SK-N-MC (cell line): ENCODE results near the gene OTUD5.
A peak's percentile ranks its signal among the peaks of the same experiment; 100 is the strongest.

Experiments used
- DNase-seq: peaks from one replicate; pipeline ENCODE4 v3.0.0-alpha.2; 2011; ENCODE audit warnings: low read depth, low spot score
- H3K27ac ChIP-seq: fragments of 200-600 bp; sonication (generic); 2 replicates; pipeline ENCODE4 v1.5.1; 2016; ENCODE audit warnings: mixed run types
- H3K36me3 ChIP-seq: fragments of 200-600 bp; sonication (generic); 2 replicates; pipeline ENCODE4 v1.6.1; 2017; ENCODE audit warnings: antibody characterized with exemption, low read length, mixed read lengths; ENCODE audit not compliant: insufficient read depth
- H3K4me3 ChIP-seq: fragments of 200-600 bp; sonication (generic); 2 replicates; pipeline ENCODE4 v1.5.1; 2016
- H3K9ac ChIP-seq: fragments of 200-600 bp; sonication (generic); 2 replicates; pipeline ENCODE4 v1.8.0; 2017; ENCODE audit warnings: mixed run types, mixed read lengths; ENCODE audit not compliant: insufficient read length
- H3K9me3 ChIP-seq: fragments of 200-600 bp; sonication (generic); 2 replicates; pipeline ENCODE4 v1.6.1; 2017; ENCODE audit warnings: low read depth, mild to moderate bottlenecking, antibody characterized with exemption, low read length, moderate library complexity, mixed read lengths
- EZH2 ChIP-seq: fragments of 200-600 bp; sonication (generic); IDR thresholded peaks from one replicate; pipeline ENCODE4 v1.6.1; 2017; ENCODE audit warnings: antibody characterized with exemption
- FOXP2 ChIP-seq: optimal IDR thresholded peaks from 2 replicates; pipeline ENCODE3; 2011; ENCODE audit warnings: mild to moderate bottlenecking, moderate library complexity; ENCODE audit not compliant: insufficient read depth; ENCODE audit errors: extremely low read length, control extremely low read depth
- POLR2AphosphoS5 ChIP-seq: IDR thresholded peaks from 2 replicates; pipeline ENCODE4 v1.6.1; 2012; ENCODE audit warnings: mild to moderate bottlenecking, low read depth, low read length, borderline replicate concordance

Gene OTUD5

DNA sequence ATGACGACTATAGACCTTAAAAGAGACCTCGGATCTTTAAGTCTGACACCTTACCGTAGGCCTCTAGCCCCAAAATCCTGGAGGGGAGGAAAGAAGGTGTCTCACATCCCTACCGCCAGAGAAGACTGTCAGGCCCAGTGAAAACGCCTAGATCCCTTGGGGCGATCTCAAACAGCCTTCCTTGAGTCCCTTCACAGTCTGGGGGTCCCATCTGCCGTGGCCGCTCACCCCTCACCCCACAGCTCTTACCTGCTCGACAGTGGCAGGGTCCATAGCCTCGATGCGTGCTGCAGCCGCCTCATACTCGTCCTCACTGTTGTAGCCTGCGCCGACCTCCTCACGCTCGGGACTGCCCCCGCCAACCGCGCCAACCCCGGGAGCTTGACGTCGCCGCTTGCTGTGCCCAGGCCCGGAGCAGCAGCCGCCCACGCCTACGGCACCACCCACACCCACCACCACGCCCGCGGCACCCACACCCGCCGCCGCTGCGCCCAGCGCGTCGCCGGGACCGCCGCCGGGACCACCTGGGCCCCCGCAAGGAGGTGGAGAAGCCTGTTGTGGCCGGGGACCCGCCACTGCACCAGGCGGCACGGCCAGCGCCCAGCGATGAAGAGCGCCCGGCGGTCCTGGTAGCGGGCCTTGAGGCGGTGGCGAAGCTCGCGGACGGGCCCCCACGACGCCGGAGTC is 536 bp downstream of the OTUD5 start:
- no peaks in the 10 kb centered on the region for H3K9me3 ChIP-seq
- TF ChIP-seq FOXP2: no peak
- no peak for TF ChIP-seq POLR2AphosphoS5
- no peak for TF ChIP-seq EZH2
- peak overlapping the region; percentile 77 for H3K4me3 ChIP-seq

DNA sequence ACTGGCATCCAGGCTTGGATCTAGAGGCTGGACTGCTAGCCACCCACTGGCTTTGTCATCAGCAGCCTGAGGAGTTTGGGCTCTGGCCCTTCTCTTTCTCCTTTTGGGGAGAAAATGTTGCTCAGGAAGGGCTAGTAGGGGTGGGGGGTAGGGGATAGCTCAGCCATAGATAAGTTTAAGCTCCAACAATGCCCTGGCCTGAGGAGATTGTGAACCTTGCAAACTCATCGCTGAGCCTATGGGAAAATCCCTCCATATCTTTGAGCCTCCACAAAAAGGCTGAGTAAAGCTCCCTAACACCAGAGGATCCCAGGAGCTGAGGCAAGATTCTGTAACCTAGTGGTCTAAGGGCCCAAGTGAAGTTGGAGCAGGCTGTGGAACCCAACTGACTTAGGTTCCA is 8.8 kb downstream of the OTUD5 start:
- no peaks in the 10 kb centered on the region for H3K9me3 ChIP-seq
- no peak overlapping the region for H3K9ac ChIP-seq
- no peak for DNase-seq
- no peak for TF ChIP-seq FOXP2
- no peak for TF ChIP-seq EZH2
- no peak overlapping the region for H3K27ac ChIP-seq
- no peak overlapping the region for H3K4me3 ChIP-seq
- no peaks in the 10 kb centered on the region for H3K36me3 ChIP-seq

More for the DNA sequence above, 536 bp downstream of the OTUD5 start:
- no peak overlapping the region for H3K27ac ChIP-seq
- DNase-seq: no peak
- peak overlapping the region; percentile 88 for H3K9ac ChIP-seq
- peaks cover 3% of the 10 kb centered on the region; the same call in 1 of the 2 replicates for H3K36me3 ChIP-seq

DNA sequence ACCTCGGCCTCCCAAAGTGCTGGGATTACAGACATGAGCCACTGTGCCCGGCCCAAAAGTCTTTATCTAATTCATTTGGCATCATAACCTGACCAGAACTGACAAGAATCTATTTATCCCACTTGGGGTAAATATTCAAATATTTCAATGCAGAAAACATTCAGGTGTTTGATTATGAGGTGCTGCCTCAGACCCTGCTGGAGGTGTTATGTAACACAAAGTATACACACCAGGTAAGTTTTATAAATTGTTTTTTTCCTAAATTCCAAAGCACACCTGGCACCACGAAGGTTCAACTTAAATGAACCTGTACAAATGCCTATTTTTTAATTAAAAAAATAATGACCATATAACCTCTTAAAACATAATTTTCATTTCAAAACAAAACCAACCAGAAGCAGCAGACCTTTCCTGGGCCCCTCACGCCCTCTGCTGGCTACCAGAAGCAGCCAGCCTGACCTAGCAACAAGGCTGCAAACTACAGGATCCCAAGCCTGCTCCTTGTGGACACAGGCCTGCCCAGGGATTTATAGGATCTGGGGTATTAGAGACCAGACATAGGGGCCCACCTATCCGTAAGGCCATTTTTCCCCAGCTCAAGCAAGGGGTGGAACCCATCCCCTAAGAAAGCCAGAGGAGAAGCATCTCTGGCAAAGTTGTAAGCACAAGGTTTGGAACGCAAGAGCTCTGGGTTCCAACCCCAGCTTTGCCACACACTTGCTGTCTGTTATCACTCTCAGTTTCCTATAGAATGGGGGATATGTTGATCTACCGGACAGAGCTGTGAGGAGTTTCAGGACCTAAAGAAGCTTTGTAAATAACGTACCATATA is 11.7 kb downstream of the OTUD5 start:
- no peak for DNase-seq
- no peak for TF ChIP-seq FOXP2
- no peak for TF ChIP-seq EZH2
- no peak for TF ChIP-seq POLR2AphosphoS5
- H3K36me3 ChIP-seq: peaks cover 3% of the 10 kb centered on the region; the same call in 1 of the 2 replicates
- H3K9ac ChIP-seq: no peak overlapping the region
- H3K9me3 ChIP-seq: no peaks in the 10 kb centered on the region
- no peak overlapping the region for H3K27ac ChIP-seq
- H3K4me3 ChIP-seq: no peak overlapping the region

DNA sequence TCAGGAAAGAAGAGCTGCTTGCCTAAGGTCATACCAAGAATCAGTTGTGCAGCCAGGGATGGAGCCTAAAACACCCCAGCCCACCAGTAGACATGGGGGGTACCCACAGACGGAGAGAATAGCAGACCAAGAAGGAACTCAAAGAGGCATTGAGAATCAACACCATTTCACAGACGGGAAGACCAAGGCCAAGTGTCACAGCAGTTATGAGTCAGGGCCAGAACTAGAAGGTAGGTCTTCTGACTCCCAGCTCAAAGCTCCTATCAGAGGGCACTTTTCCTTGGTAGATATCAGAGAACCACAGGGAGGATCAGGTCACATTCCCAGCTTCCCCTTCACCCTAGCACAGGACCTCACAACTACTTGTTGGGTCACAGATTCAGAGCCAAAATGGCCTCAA is 14.5 kb downstream of the OTUD5 start:
- no peak for DNase-seq
- no peaks in the 10 kb centered on the region for H3K9me3 ChIP-seq
- H3K36me3 ChIP-seq: peaks cover 3% of the 10 kb centered on the region; the same call in 1 of the 2 replicates
- no peak overlapping the region for H3K9ac ChIP-seq
- H3K4me3 ChIP-seq: no peak overlapping the region
- TF ChIP-seq EZH2 (no peak), FOXP2 (no peak), POLR2AphosphoS5 (no peak)
- H3K27ac ChIP-seq: no peak overlapping the region

DNA sequence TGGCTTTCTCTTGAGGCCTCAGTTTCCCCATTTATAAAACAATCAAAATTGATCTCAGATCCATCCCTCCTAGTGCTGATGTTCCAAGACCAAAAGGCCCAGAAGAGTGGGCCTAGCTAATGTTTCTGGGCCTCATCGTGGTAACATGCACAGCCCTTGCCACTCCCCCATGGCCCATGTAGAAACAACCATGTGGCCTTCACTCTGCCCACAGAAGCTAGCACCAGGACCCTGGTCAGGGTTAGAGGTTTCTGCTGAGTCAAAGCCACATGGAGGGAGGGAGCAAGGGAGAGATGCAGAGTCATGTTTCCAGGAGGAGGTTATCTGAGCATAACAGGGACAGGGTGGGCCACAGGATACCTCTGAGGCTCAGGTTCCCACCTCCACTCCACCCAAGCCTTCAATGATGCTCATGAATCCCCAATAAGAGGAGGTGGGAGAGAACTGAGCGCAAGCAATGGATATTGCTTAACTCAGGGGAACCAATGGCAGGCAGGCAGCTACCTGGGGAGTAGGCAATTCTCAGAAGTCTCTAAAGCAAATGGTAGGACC is 16.9 kb downstream of the OTUD5 start:
- no peak overlapping the region for H3K4me3 ChIP-seq
- H3K27ac ChIP-seq: no peak overlapping the region
- DNase-seq: no peak
- no peaks in the 10 kb centered on the region for H3K9me3 ChIP-seq
- TF ChIP-seq POLR2AphosphoS5: no peak
- TF ChIP-seq EZH2: no peak
- H3K36me3 ChIP-seq: peaks cover 3% of the 10 kb centered on the region; the same call in 1 of the 2 replicates
- no peak overlapping the region for H3K9ac ChIP-seq

DNA sequence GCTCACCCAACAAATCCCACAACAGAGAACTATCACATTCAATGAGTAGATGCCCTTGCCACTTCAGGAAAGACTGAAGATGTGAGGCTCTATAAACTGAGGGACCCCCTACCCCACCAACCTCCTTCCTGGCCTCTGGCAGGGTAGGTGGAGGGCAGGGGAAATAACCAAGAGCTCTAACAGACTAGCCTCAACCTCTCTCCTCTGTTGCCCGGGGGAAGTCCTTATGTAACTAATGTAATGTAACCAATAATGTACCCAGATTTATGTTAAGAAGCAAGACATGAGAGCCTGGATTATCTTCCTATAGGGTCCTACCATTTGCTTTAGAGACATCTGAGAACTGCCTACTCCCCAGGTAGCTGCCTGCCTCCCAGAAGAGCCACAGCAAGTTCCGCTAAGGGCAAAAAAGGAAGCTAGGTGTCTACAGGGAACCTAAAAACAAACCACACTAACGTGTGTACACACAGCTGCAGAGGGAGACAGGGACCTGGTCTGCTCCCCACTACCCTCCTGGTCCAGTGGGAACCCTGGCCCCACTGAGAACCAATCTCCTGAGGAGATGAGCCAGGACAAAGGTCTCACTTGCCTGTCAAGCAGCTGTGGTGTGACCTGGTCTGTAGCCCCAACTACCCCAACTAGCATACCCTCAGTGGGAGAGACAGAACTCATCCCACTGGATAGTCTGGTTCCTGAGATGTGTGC is 17.7 kb downstream of the OTUD5 start:
- Histone ChIP-seq H3K9me3 (no peaks in the 10 kb centered on the region), H3K36me3 (peaks cover 5% of the 10 kb centered on the region), H3K27ac (no peak overlapping the region), H3K4me3 (no peak overlapping the region), H3K9ac (no peak overlapping the region)
- TF ChIP-seq FOXP2 (no peak), EZH2 (no peak), POLR2AphosphoS5 (no peak)
- no peak for DNase-seq

DNA sequence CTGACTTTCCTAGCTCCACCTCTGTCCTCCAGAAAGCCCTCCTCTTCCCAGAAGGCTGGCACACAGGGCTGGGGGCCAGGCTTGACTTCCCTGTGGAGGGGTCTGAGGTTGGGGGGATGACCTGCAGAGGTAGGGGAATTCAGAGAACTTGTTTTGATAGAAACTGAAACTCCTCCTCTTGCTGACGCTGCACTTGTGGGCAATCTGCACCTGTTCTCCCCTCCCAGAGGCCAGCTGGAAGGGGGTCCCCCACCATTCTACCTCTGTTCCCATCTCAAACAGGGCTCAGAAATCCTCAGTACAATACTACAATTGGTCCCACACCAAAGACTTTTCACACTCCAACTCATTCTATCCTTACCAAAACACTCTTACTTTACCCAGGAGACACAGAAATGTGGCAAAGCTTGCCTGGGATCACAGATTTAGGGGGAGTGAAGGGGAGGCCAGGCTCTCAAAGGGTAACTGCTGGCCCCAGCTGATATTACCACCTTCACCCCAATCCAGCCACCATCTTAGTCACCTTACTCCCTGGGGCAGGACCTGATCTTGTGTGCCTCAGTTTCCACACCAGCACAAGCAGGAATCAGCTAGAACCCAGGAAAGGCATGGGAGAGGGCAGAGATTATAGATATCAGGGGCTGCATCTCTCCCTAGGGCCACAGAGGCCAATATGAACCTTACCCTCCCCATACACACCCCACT is 18.5 kb downstream of the OTUD5 start:
- TF ChIP-seq FOXP2: no peak
- no peak for TF ChIP-seq EZH2
- TF ChIP-seq POLR2AphosphoS5: no peak
- Histone ChIP-seq H3K36me3 (peaks cover 13% of the 10 kb centered on the region), H3K9ac (no peak overlapping the region), H3K27ac (no peak overlapping the region), H3K4me3 (no peak overlapping the region), H3K9me3 (no peaks in the 10 kb centered on the region)
- DNase-seq: no peak
